ENCODE data around the gene DNAJB14. TPM values are rescaled to one million over a fixed set of nuclear protein-coding genes. Genes with fewer than 3 reads are reported as not detected.
A peak's percentile ranks its signal among the peaks of the same experiment; 100 is the strongest.

DNAJB14 gene
- total and polyA plus RNA-seq, 2 donors (not counting 1 experiment from before 2014, with no cell fraction given), result 14.4 to 64.9 TPM

GRCh38 chr4:99894998-99895397 lies 51.4 kb downstream of the DNAJB14 start:
- Histone ChIP-seq H3K4me2 (replicated peaks; ENCODE audit: low read depth, low read length, poor library complexity, severe bottlenecking) (peak overlapping the region; percentile 95), H3K9me3 (ENCODE audit: control extremely low read depth in 1 of 3, control insufficient read depth in 2 of 3, insufficient read depth in 1 of 3, low read length in 2 of 3) (no peaks in the 10 kb centered on the region), H3K27ac (ENCODE audit: low read length in 2 of 2) (peak overlapping the region; percentile 64 to 74), H4K20me1 (ENCODE audit: control insufficient read depth, insufficient read depth, low read length, poor library complexity, severe bottlenecking) (no peaks in the 10 kb centered on the region), H3K36me3 (replicated peaks in 1 of 2; ENCODE audit: control extremely low read depth in 1 of 2, control insufficient read depth in 1 of 2, extremely low read depth in 1 of 2, insufficient read depth in 2 of 2, low read length in 1 of 2) (peaks cover 3 to 9% of the 10 kb centered on the region in 2 experiments), H3K9ac (ENCODE audit: low read length) (peak overlapping the region; percentile 64), H2AFZ (ENCODE audit: insufficient read depth, low read depth, low read length, poor library complexity, severe bottlenecking) (peak overlapping the region; percentile 78), H3K79me2 (ENCODE audit: control insufficient read depth, insufficient read depth, low read length) (peaks cover 31% of the 10 kb centered on the region), H3K27me3 (replicated peaks in 1 of 4; ENCODE audit: control extremely low read depth in 1 of 4, control insufficient read depth in 3 of 4, insufficient read depth in 4 of 4, low read length in 3 of 4) (no peaks in the 10 kb centered on the region), H3K4me1 (ENCODE audit: control insufficient read depth in 2 of 2, insufficient read depth in 2 of 2, low read length in 2 of 2) (peaks cover 14 to 18% of the 10 kb centered on the region in 2 donors), H3K4me3 (ENCODE audit: control extremely low read depth in 1 of 5, extremely low read depth in 1 of 5, insufficient read depth in 1 of 5, low read depth in 2 of 5, low read length in 4 of 5) (peak overlapping the region in 2 of 5 experiments; percentile 48 to 60)
- peak overlapping the region; percentile 98 for H3K4me3 Mint-ChIP-seq
- H3K27me3 Mint-ChIP-seq, result no peaks in the 10 kb centered on the region
- no peak for ATAC-seq (ENCODE audit: low read depth)
- H3K4me1 Mint-ChIP-seq, result peaks cover 32% of the 10 kb centered on the region
- DNase-seq, result no peak
- POLR2A ChIA-PET, result interaction anchor here (0.9 to 1.7 kb wide), 8 partner anchors 44 to 331 kb away, joined by 3 to 15 read pairs (median 4); partner anchors contain the start of genes DAPP1, DNAJB14, H2AZ1 and TRMT10A
- intact Hi-C loops (cut with micrococcal nuclease), result loop anchor here (1.0 to 5.0 kb wide), 5 partner anchors 38 to 900 kb away; partner anchors contain the start of genes DAPP1 and METAP1
- no peaks in the 10 kb centered on the region for H3K9me3 Mint-ChIP-seq (ENCODE audit: insufficient read depth)
- 96% methylated on average over 5 of the region's 16 CpGs for WGBS (ENCODE audit: insufficient coverage)
- TF ChIP-seq CTCF (IDR thresholded peaks at IDR 0.05) (no peak), EZH2 (IDR thresholded peaks at IDR 0.05; ENCODE audit: borderline replicate concordance, insufficient read depth, low read depth, low read length, poor library complexity, severe bottlenecking) (no peak)
- H3K27ac Mint-ChIP-seq, result peak overlapping the region; percentile 95
- CTCF ChIA-PET, result interaction anchor here (0.8 to 2.2 kb wide), 7 partner anchors 10 to 332 kb away, joined by 3 to 24 read pairs (median 8); partner anchors contain the start of genes DNAJB14, H2AZ1 and TRMT10A
